Cardiac fibroblast (primary cell): Measurements from ENCODE around the gene SERPINA4.

Experiments
- DNase-seq, 2 donors: peaks; one replicate each; pipeline versions ENCODE4 v3.0.0 to v3.0.0-alpha.2; 2010; ENCODE audit warnings: low read depth in 2 of 2
- H3K4me3 ChIP-seq, 2 donors: replicated peaks in 1 of 2; 1 replicate in 1 of 2; 2 replicates in 1 of 2; pipeline ENCODE4 v1.5.1; 2011; ENCODE audit warnings: low read depth in 2 of 2, low read length in 2 of 2, mild to moderate bottlenecking in 2 of 2, moderate library complexity in 1 of 2
- CTCF ChIP-seq: IDR thresholded peaks from one replicate; pipeline ENCODE4 v1.5.1; 2011; ENCODE audit warnings: low read depth, mild to moderate bottlenecking, low read length, inconsistent platforms

SERPINA4 gene

GRCh38 chr14:94558842-94559241 lies 2.4 kb upstream of the SERPINA4 start:
- no peak for TF ChIP-seq CTCF
- no peak overlapping the region for H3K4me3 ChIP-seq
- no peak for DNase-seq

- DNase-seq: no peak
- no peak for TF ChIP-seq CTCF
These were observed 1.5 kb upstream of the SERPINA4 start for GRCh38 chr14:94559638-94560290.

GRCh38 chr14:94560291-94560665 lies 964 bp upstream of the SERPINA4 start:
- H3K4me3 ChIP-seq: no peak overlapping the region
- no peak for DNase-seq
- no peak for TF ChIP-seq CTCF

More at GRCh38 chr14:94559638-94560290, 1.5 kb upstream of the SERPINA4 start:
- H3K4me3 ChIP-seq: no peak overlapping the region

GRCh38 chr14:94561656-94562010 lies 391 bp downstream of the SERPINA4 start:
- TF ChIP-seq CTCF: no peak
- DNase-seq: no peak
- H3K4me3 ChIP-seq: no peak overlapping the region

GRCh38 chr14:94562022-94562421 lies 780 bp downstream of the SERPINA4 start:
- no peak overlapping the region for H3K4me3 ChIP-seq
- no peak for DNase-seq
- TF ChIP-seq CTCF: no peak

GRCh38 chr14:94562941-94563883 lies 2.0 kb downstream of the SERPINA4 start:
- no peak for TF ChIP-seq CTCF
- H3K4me3 ChIP-seq: no peak overlapping the region
- DNase-seq: no peak
